Measurements from ENCODE around the gene ERCC4.

ERCC4 gene

GRCh38 chr16:13996778-13997288, 76.9 kb downstream of the ERCC4 start:
- DNase-seq, result no peak

DNA sequence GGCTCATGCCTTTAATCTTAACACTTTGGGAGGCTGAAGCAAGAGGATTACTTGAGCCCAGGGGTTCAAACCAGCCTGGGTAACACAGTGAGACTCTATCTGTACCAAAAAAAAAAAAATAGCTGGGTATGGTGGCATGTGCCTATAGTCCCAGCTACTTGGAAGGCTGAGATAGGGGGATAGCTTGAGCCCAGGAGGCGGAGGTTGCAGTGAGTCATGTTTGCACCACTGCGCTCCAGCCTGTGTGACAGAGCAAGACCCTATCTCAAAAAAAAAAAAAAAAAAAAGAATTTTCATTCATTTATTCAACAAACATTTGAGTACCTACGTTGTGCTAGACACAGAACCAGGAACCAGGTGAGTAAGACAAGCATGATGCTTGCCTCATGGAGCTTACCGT, 77.6 kb downstream of the ERCC4 start:
- DNase-seq, result no peak

GRCh38 chr16:13997933-13998332, 78.0 kb downstream of the ERCC4 start:
- no peak for DNase-seq

- DNase-seq, result no peak
These were observed 79.3 kb downstream of the ERCC4 start for GRCh38 chr16:13999071-13999894.

DNA sequence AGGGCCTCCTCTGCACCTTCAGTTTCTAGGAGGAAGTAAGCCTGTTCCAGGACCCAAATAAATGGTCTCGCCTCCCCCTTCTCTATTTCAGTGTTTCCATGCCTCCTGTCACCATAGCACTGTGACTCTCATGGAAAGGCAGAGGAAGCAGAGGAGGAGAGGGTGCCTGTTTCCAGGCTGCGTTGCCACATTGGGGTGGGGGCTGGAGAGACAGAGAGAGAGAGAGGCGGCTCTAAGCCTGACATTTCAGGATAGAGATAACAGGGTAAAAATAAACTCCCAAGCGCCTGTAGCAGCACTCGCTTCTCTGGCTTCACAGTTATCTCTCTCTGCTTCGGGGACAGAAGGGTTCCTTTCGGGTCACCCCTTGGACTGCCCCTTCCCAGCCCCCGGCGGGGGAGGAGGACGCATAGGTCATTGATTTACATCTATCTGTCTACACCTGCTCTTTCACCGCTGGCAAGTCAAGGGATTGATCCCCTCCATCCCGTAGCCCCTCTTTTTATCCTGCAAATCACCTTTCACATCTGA, 80.0 kb downstream of the ERCC4 start:
- DNase-seq, result no peak

GRCh38 chr16:14001521-14001920, 81.6 kb downstream of the ERCC4 start:
- DNase-seq, result no peak

Data from CD4-positive, alpha-beta T cell treated with Interleukin-15 for 1 hour (primary cell).